Limb (tissue), 2 donors: ENCODE results near the gene ATXN7L1.

Source experiments
- DNase-seq, 2 donors: peaks; one replicate each; pipeline ENCODE4 v3.0.0-alpha.2; 2016; ENCODE audit errors: extremely low spot score in 2 of 2

ATXN7L1 gene

GRCh38 chr7:105584165-105584564 lies 292.2 kb downstream of the ATXN7L1 start:
- DNase-seq, result no peak

- DNase-seq, result no peak
Observed at GRCh38 chr7:105583061-105583460, 293.3 kb downstream of the ATXN7L1 start.

- peak; percentile 15 to 83 for DNase-seq
Observed at GRCh38 chr7:105581066-105581811, 295.2 kb downstream of the ATXN7L1 start, which contains the start of gene EFCAB10. EFCAB10 (minus strand) TSS chr7:105581493; CDS start chr7:105581463, 30 bp downstream.

- no peak for DNase-seq
Observed at GRCh38 chr7:105580022-105580740, 296.2 kb downstream of the ATXN7L1 start.

GRCh38 chr7:105578496-105578895 lies 297.9 kb downstream of the ATXN7L1 start:
- no peak for DNase-seq

GRCh38 chr7:105577251-105577650 lies 299.1 kb downstream of the ATXN7L1 start:
- DNase-seq, result peak in 1 of 2 donors; percentile 21

GRCh38 chr7:105571891-105572290 lies 304.5 kb downstream of the ATXN7L1 start:
- DNase-seq, result no peak

GRCh38 chr7:105567821-105568220 lies 308.6 kb downstream of the ATXN7L1 start:
- no peak for DNase-seq

- no peak for DNase-seq
Observed at GRCh38 chr7:105567024-105567423, 309.4 kb downstream of the ATXN7L1 start.

- no peak for DNase-seq
Observed at GRCh38 chr7:105565190-105565589, 311.2 kb downstream of the ATXN7L1 start.

GRCh38 chr7:105559926-105560325 lies 316.5 kb downstream of the ATXN7L1 start:
- no peak for DNase-seq
